ENCODE results near the gene ITGB1BP1. TPM values are rescaled to one million over a fixed set of nuclear protein-coding genes. Genes with fewer than 3 reads are reported as not detected.

The ITGB1BP1 gene
- total and polyA plus RNA-seq, 2 of the 13 experiments (the other 11 are each of a cell fraction or from before 2014, with no cell fraction given) = 106 to 108 TPM

- TF ChIP-seq FOXC1 (CRISPR knock-in tag; IDR thresholded peaks at IDR 0.05; ENCODE audit: borderline replicate concordance) (no peak), FOXP1 (IDR thresholded peaks at IDR 0.05) (no peak), FOXP1 (CRISPR knock-in tag; IDR thresholded peaks at IDR 0.05) (no peak)
Measured at GRCh38 chr2:9428965-9429577, 5.7 kb upstream of the ITGB1BP1 start (continued).

- Histone ChIP-seq H3K4me1 (ENCODE audit: insufficient read depth, low read length) (peaks cover 46% of the 10 kb centered on the region), H3K27me3 (ENCODE audit: control insufficient read depth in 1 of 2, insufficient read depth in 2 of 2, low read length in 2 of 2) (no peaks in the 10 kb centered on the region; a peak in 1 of 5 replicates), H3K4me2 (ENCODE audit: low read depth, low read length) (peak overlapping the region; percentile 79), H3K79me2 (ENCODE audit: insufficient read depth, low read length) (peaks cover 48% of the 10 kb centered on the region), H3K27ac (ENCODE audit: extremely low read length, insufficient read depth, low read length) (peak overlapping the region; percentile 75), H3K9ac (ENCODE audit: insufficient read depth, low read depth, low read length) (peak overlapping the region; percentile 93), H3K4me3 (replicated peaks in 1 of 3; ENCODE audit: insufficient read depth in 1 of 3, low read depth in 2 of 3, low read length in 3 of 3) (peak overlapping the region; percentile 80 to 97 (median 86)), H3K9me3 (ENCODE audit: low read length) (no peaks in the 10 kb centered on the region), H4K20me1 (ENCODE audit: insufficient read depth, low read length) (no peaks in the 10 kb centered on the region), H3K36me3 (replicated peaks in 1 of 2; ENCODE audit: control insufficient read depth in 1 of 2, insufficient read depth in 2 of 2, low read length in 2 of 2) (peaks cover 0 to 7% of the 10 kb centered on the region in 2 experiments; a peak in 2 of 5 replicates), H2AFZ (ENCODE audit: low read length) (no peak overlapping the region)
- ATAC-seq (no peak), DNase-seq (ENCODE audit: low spot score) (no peak), FAIRE-seq (peak; percentile 44)
- TF ChIP-seq ZNF766 (CRISPR knock-in tag; IDR thresholded peaks at IDR 0.05; ENCODE audit: borderline replicate concordance) = no peak
- 0 out of 2 replicates have a peak, but pooled peaks have one; percentile 47 for TF ChIP-seq PRDM15 (CRISPR knock-in tag; IDR thresholded peaks at IDR 0.05)
- TF ChIP-seq TOE1 (CRISPR knock-in tag; IDR thresholded peaks at IDR 0.05) = 0 out of 2 replicates have a peak, but pooled peaks have one; percentile 52
- TF ChIP-seq FOXP4 (CRISPR knock-in tag; IDR thresholded peaks at IDR 0.05) = no peak
- 0 out of 2 replicates have a peak, but pooled peaks have one; percentile 6 for TF ChIP-seq ZNF343 (CRISPR knock-in tag; IDR thresholded peaks at IDR 0.05)
- TF ChIP-seq RBFOX2 (IDR thresholded peaks at IDR 0.05; ENCODE audit: low read depth, low read length) = 0 out of 2 replicates have a peak, but pooled peaks have one; percentile 7
- no peak for TF ChIP-seq USF2 (IDR thresholded peaks at IDR 0.05; ENCODE audit: low read depth, low read length)
- TF ChIP-seq USF2 (CRISPR knock-in tag; IDR thresholded peaks at IDR 0.05; ENCODE audit: borderline replicate concordance) = 0 out of 2 replicates have a peak, but pooled peaks have one; percentile 1
- peak; percentile 13; the same call in 1 of the 2 replicates for TF ChIP-seq SSRP1 (CRISPR knock-in tag; IDR thresholded peaks at IDR 0.05)
- ChIA-PET CTCF (ENCODE audit: low intra/inter-chr PET ratio, low total read pairs) (no interaction called here), POLR2A (interaction anchor here (1.0 to 3.1 kb wide), 2 partner anchors 88 to 89 kb away, joined by 4 to 17 read pairs; no protein-coding TSS in a partner anchor)
- no TSS peak for BruUV-seq (replicated peaks)
- in situ Hi-C loops (cut with HindIII; ENCODE audit: extremely low pct_ligation_motif_present, low pct_unique_long_range_greater_than_20kb) (loop anchor here (5.0 kb wide), 1 partner anchor 37 kb away; no protein-coding TSS in a partner anchor), intact Hi-C loops (cut with micrococcal nuclease; ENCODE audit: unreplicated experiment) (loop anchor here (5.0 kb wide), 1 partner anchor 133 kb away; the partner anchor contains the start of gene ADAM17)
- 45% methylated on average over 11 of the region's 11 CpGs for WGBS (ENCODE audit: low lambda C conversion rate)
Measured at GRCh38 chr2:9424447-9425164, 1.3 kb upstream of the ITGB1BP1 start.

All from HepG2 (cell line).